SK-N-SH treated with all-trans-retinoic acid at 6 μM for 48 hours (cell line): ENCODE data around the gene ARHGEF3.

Experiments
- ATAC-seq: fragments of 200-7000 bp; cut with Tn5 transposase; 3 replicates; pipeline ENCODE4 v1.9.1; 2020; ENCODE audit warnings: mild to moderate bottlenecking, moderate library complexity
- ARNTL ChIP-seq: fragments of 450-650 bp; formaldehyde crosslinking; IDR thresholded peaks from 2 replicates; pipeline ENCODE4 v1.5.0; 2020; ENCODE audit warnings: low read depth, mild to moderate bottlenecking, moderate library complexity, borderline replicate concordance
- BACH2 ChIP-seq: fragments of 250-450 bp; sonication (Bioruptor Pico); IDR thresholded peaks from 2 replicates; pipeline ENCODE4 v1.9.0; 2021; ENCODE audit warnings: mild to moderate bottlenecking, borderline replicate concordance
- CSDC2 ChIP-seq: fragments of 250-450 bp; sonication (Bioruptor Pico); IDR thresholded peaks from 2 replicates; pipeline ENCODE4 v1.5.0; 2020; ENCODE audit warnings: mild to moderate bottlenecking, moderate library complexity
- ESRRG ChIP-seq: fragments of 250-450 bp; sonication (Bioruptor Pico); IDR thresholded peaks from 2 replicates; pipeline ENCODE4 v1.6.1; 2021; ENCODE audit warnings: mild to moderate bottlenecking
- ISL1 ChIP-seq: fragments of 250-450 bp; sonication (Bioruptor Pico); IDR thresholded peaks from 2 replicates; pipeline ENCODE4 v2.1.2; 2022; ENCODE audit warnings: mild to moderate bottlenecking, moderate library complexity
- OSR1 ChIP-seq: fragments of 250-450 bp; sonication (Bioruptor Pico); IDR thresholded peaks from 2 replicates; pipeline ENCODE4 v1.8.0; 2022; ENCODE audit warnings: moderate library complexity, mild to moderate bottlenecking, inconsistent platforms
- PPARA ChIP-seq: fragments of 250-450 bp; sonication (Bioruptor Pico); IDR thresholded peaks from 2 replicates; pipeline ENCODE4 v1.5.0; 2020; ENCODE audit warnings: mild to moderate bottlenecking, borderline replicate concordance
- RARB ChIP-seq: fragments of 250-450 bp; sonication (Bioruptor Pico); IDR thresholded peaks from 2 replicates; pipeline ENCODE4 v1.8.0; 2021; ENCODE audit warnings: mild to moderate bottlenecking, moderate library complexity
- SNAI2 ChIP-seq: fragments of 250-450 bp; sonication (Bioruptor Pico); IDR thresholded peaks from 2 replicates; pipeline ENCODE4 v1.5.0; 2020; ENCODE audit warnings: mild to moderate bottlenecking, moderate library complexity
- TCF4 ChIP-seq: fragments of 250-450 bp; sonication (Bioruptor Pico); IDR thresholded peaks from 2 replicates; pipeline ENCODE4 v1.8.0; 2021; ENCODE audit warnings: mild to moderate bottlenecking, moderate library complexity, borderline replicate concordance
- TOX ChIP-seq: fragments of 250-450 bp; sonication (Bioruptor Pico); IDR thresholded peaks from 2 replicates; pipeline ENCODE4 v1.8.0; 2021; ENCODE audit warnings: mild to moderate bottlenecking, moderate library complexity, borderline replicate concordance
- ZC3H10 ChIP-seq: fragments of 250-450 bp; sonication (Bioruptor Pico); IDR thresholded peaks from 2 replicates; pipeline ENCODE4 v1.5.1; 2021; ENCODE audit warnings: mild to moderate bottlenecking, moderate library complexity
- ZFP3 ChIP-seq: fragments of 250-450 bp; sonication (Bioruptor Pico); IDR thresholded peaks from 2 replicates; pipeline ENCODE4 v1.5.0; 2020; ENCODE audit warnings: mild to moderate bottlenecking, moderate library complexity
- ZFP30 ChIP-seq: fragments of 450-650 bp; formaldehyde crosslinking; IDR thresholded peaks from 2 replicates; pipeline ENCODE4 v1.5.0; 2022; ENCODE audit warnings: mild to moderate bottlenecking, moderate library complexity
- ZNF565 ChIP-seq: fragments of 450-650 bp; formaldehyde crosslinking; conservative IDR thresholded peaks from 2 replicates; pipeline ENCODE4 v1.5.0; 2020; ENCODE audit warnings: low read depth, mild to moderate bottlenecking, moderate library complexity
- ZNF70 ChIP-seq: fragments of 450-650 bp; formaldehyde crosslinking; IDR thresholded peaks from 2 replicates; pipeline ENCODE4 v1.5.0; 2020; ENCODE audit warnings: mild to moderate bottlenecking, moderate library complexity
- ZNF8 ChIP-seq: fragments of 450-650 bp; formaldehyde crosslinking; IDR thresholded peaks from 2 replicates; pipeline ENCODE4 v1.5.0; 2020; ENCODE audit warnings: mild to moderate bottlenecking, moderate library complexity
- TF ChIP-seq, protein P1 (sequence below): fragments of 250-450 bp; sonication (Bioruptor Pico); IDR thresholded peaks from 2 replicates; pipeline ENCODE4 v1.8.0; 2020; ENCODE audit warnings: mild to moderate bottlenecking, moderate library complexity, borderline replicate concordance
- TF ChIP-seq, protein P2 (sequence below): fragments of 250-450 bp; sonication (Bioruptor Pico); IDR thresholded peaks from 2 replicates; pipeline ENCODE4 v1.5.0; 2020; ENCODE audit warnings: mild to moderate bottlenecking, moderate library complexity
- TF ChIP-seq, protein P3 (sequence below): fragments of 250-450 bp; sonication (Bioruptor Pico); IDR thresholded peaks from 2 replicates; pipeline ENCODE4 v1.5.1; 2020; ENCODE audit warnings: low read depth, mild to moderate bottlenecking, moderate library complexity

ARHGEF3 gene

DNA sequence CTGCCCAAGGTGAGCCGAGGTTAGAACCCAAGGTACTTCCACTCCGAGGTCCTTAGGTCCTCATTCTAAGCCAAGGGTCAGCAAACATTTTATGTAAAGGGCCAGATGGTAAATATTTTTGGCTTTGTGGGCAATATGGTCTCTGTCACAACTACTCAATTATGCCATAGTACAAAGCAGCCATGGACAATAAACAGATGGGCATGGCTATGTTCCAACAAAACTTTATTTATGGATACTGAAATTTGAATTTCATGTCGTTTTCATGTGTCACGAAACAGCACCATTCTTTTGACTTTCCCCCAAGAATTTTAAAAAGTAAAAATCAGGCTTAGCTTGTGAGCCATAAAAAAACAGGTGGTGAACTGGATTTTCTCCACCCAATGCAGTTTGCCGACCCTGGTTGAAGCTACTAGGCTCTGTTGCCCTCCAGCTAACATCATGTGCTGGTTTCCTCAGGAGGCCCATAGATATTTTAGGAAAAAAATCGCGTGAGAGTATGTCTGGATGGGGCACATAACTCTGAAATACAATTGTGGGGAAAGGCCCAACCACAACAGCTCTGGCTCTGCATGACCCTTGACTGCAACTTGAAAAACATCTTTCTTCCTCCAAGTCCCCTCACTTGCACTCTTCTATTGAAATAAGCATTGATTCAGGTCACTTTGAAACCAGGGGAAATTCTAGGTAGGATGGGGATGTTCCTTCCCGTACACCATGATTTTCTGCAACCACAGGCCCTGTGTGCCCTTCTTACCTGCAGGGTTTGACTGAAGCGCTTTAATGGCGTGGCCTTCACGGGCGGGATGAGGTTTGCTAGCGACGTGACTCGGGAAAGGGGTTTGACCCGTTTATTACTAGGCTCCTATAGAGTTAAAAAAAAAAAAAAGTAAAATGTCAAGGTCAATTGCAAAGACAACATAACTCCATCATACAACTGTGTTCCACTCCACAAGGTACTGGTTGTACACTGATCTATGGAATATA, 28.5 kb downstream of the ARHGEF3 start:
- TF ChIP-seq ZNF70 (CRISPR knock-in tag) (no peak), TOX (CRISPR knock-in tag) (no peak), ESRRG (CRISPR knock-in tag) (no peak), TCF4 (CRISPR knock-in tag) (no peak), ARNTL (CRISPR knock-in tag) (no peak), ISL1 (CRISPR knock-in tag) (no peak)
- TF ChIP-seq, protein P1, sequence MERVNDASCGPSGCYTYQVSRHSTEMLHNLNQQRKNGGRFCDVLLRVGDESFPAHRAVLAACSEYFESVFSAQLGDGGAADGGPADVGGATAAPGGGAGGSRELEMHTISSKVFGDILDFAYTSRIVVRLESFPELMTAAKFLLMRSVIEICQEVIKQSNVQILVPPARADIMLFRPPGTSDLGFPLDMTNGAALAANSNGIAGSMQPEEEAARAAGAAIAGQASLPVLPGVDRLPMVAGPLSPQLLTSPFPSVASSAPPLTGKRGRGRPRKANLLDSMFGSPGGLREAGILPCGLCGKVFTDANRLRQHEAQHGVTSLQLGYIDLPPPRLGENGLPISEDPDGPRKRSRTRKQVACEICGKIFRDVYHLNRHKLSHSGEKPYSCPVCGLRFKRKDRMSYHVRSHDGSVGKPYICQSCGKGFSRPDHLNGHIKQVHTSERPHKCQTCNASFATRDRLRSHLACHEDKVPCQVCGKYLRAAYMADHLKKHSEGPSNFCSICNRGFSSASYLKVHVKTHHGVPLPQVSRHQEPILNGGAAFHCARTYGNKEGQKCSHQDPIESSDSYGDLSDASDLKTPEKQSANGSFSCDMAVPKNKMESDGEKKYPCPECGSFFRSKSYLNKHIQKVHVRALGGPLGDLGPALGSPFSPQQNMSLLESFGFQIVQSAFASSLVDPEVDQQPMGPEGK (CRISPR knock-in tag) = no peak
- ATAC-seq = peak; percentile 32; the same call in 2 of the 3 replicates

DNA sequence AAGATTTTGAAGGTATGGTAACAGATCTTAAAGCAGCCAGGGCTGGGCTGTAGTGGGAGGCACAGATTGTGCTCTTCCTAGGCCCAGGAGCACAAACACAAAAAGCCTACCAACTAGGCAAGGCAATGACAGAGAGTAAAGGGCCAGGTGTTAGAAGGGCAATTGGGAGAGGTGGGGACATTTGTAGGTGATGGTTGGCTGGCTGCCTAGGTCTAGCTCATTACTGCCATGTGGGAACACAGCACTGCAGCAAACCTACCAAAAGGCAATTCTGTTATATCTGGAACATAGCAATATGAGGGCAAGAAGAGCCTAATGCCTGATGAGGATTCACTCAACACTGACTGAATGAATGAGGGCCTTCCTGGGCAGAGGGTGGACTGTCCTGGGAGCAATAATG, 30.4 kb downstream of the ARHGEF3 start:
- no peak for ATAC-seq
- no peak for TF ChIP-seq ZC3H10
- TF ChIP-seq ZNF8 (CRISPR knock-in tag) = no peak

DNA sequence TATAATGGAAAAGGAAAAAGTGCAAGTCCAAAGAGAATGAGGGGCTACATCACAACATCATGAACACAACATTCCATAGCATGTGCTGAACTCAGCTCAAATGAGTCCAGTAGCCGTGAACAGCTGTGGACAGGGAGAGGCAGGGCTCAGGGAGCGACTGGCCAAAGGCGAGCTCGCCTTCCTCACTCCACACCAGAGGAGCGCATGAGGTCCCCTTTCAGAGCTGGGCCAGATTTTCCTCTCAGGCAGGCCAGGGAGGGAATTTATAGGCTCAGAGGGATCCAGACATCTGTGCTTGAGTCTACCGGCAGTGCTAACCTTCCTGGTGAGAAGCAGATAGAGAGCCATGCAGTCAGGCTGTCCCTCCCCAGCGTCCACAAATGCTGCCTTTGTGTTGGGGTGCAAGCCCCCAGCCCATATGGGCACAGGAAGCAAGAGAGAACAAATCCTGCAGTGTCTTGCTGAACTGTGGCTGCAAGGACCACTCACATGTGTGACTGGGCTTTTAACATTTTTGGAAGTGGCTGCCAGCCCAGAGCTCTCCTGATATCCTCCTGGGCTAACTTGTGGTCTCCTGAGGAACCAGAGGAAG, 32.5 kb downstream of the ARHGEF3 start:
- TF ChIP-seq SNAI2 (CRISPR knock-in tag) (no peak), ZC3H10 (no peak), OSR1 (no peak), BACH2 (CRISPR knock-in tag) (no peak), TOX (CRISPR knock-in tag) (no peak), ZFP3 (CRISPR knock-in tag) (no peak), ESRRG (CRISPR knock-in tag) (no peak)
- TF ChIP-seq, protein P1 (CRISPR knock-in tag) = no peak
- ATAC-seq = no peak

DNA sequence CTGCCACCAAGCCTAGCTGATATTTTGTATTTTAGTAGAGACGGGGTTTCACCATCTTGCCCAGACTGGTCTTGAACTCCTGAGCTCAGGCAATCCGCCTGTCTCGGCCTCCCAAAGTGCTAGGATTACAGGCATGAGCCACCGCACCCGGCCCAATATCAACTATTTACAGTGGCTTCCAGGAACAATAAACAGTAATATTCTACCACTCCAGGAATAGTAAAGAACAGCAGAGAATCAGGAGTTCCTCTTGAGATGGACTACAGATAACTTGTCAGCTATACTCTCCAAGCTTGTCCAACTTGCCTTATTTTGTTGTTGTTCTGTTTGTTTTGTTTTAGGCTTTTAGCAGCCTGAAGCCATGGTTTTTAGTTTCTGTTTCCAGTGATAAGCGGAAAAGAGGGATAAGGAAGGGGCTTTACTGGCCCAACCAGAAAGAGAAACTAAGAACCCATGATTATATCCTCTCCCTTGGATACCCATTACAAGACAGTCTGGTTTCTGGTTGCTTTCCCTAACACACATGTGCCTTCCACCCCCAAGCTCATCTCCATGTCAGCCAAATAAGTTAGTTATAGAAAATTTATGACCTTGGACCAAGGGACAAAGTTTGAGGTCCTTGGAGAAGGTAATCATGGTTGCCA, 36.7 kb downstream of the ARHGEF3 start:
- no peak for ATAC-seq
- no peak for TF ChIP-seq ZFP30 (CRISPR knock-in tag)
- no peak for TF ChIP-seq ZNF8 (CRISPR knock-in tag)
- no peak for TF ChIP-seq ISL1 (CRISPR knock-in tag)
- TF ChIP-seq PPARA (CRISPR knock-in tag) = no peak
- no peak for TF ChIP-seq ARNTL (CRISPR knock-in tag)
- TF ChIP-seq ZNF565 (CRISPR knock-in tag) = no peak

DNA sequence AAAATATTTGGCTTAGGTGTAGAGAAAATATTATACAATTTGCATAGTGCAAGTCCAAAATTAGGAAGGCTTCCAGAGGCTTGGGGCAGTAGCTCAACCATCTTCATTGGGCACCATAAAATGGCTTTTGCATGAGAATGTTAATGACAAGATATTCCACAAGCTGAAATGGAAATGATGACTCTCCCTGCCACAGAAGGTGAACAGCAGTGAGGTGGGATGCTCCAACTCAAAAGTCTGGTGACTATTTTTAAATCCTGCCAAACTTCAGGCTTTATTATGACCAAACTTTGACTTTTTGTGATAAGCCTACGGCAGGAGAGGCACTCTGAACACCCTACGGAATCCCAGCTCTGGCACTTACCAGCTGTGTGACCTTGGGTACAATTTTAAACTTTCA, 37.6 kb downstream of the ARHGEF3 start:
- no peak for ATAC-seq
- TF ChIP-seq ZNF8 (CRISPR knock-in tag) (no peak), SNAI2 (CRISPR knock-in tag) (no peak), RARB (CRISPR knock-in tag) (no peak), OSR1 (no peak), ZC3H10 (no peak), ARNTL (CRISPR knock-in tag) (no peak), ESRRG (CRISPR knock-in tag) (no peak), TCF4 (CRISPR knock-in tag) (no peak), ZFP30 (CRISPR knock-in tag) (no peak), ZNF565 (CRISPR knock-in tag) (no peak), TOX (CRISPR knock-in tag) (no peak), CSDC2 (CRISPR knock-in tag) (no peak), BACH2 (CRISPR knock-in tag) (no peak)
- TF ChIP-seq, protein P1 (CRISPR knock-in tag) = no peak
- TF ChIP-seq, protein P2, sequence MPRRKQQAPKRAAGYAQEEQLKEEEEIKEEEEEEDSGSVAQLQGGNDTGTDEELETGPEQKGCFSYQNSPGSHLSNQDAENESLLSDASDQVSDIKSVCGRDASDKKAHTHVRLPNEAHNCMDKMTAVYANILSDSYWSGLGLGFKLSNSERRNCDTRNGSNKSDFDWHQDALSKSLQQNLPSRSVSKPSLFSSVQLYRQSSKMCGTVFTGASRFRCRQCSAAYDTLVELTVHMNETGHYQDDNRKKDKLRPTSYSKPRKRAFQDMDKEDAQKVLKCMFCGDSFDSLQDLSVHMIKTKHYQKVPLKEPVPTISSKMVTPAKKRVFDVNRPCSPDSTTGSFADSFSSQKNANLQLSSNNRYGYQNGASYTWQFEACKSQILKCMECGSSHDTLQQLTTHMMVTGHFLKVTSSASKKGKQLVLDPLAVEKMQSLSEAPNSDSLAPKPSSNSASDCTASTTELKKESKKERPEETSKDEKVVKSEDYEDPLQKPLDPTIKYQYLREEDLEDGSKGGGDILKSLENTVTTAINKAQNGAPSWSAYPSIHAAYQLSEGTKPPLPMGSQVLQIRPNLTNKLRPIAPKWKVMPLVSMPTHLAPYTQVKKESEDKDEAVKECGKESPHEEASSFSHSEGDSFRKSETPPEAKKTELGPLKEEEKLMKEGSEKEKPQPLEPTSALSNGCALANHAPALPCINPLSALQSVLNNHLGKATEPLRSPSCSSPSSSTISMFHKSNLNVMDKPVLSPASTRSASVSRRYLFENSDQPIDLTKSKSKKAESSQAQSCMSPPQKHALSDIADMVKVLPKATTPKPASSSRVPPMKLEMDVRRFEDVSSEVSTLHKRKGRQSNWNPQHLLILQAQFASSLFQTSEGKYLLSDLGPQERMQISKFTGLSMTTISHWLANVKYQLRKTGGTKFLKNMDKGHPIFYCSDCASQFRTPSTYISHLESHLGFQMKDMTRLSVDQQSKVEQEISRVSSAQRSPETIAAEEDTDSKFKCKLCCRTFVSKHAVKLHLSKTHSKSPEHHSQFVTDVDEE (CRISPR knock-in tag) = no peak
- TF ChIP-seq, protein P3, sequence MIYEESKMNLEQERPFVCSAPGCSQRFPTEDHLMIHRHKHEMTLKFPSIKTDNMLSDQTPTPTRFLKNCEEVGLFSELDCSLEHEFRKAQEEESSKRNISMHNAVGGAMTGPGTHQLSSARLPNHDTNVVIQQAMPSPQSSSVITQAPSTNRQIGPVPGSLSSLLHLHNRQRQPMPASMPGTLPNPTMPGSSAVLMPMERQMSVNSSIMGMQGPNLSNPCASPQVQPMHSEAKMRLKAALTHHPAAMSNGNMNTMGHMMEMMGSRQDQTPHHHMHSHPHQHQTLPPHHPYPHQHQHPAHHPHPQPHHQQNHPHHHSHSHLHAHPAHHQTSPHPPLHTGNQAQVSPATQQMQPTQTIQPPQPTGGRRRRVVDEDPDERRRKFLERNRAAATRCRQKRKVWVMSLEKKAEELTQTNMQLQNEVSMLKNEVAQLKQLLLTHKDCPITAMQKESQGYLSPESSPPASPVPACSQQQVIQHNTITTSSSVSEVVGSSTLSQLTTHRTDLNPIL (CRISPR knock-in tag) = no peak
